Upper lobe of right lung (tissue), 1 donor: ENCODE measurements around the gene SEMA4G. TPM values are rescaled to one million over a fixed set of nuclear protein-coding genes. Genes with fewer than 3 reads are reported as not detected.
A peak's percentile ranks its signal among the peaks of the same experiment; 100 is the strongest.

ENCODE experiments used
- ATAC-seq: fragments of 200-7000 bp; cut with Tn5 transposase; one replicate; pipeline ENCODE4 v1.9.1; 2020; ENCODE audit warnings: mild to moderate bottlenecking, moderate library complexity
- DNase-seq: peaks from one replicate; pipeline ENCODE4 v3.0.0-alpha.2; 2020
- H3K27ac ChIP-seq: fragments of 200-600 bp; one replicate; pipeline ENCODE4 v1.8.0; 2022
- H3K27me3 ChIP-seq: fragments of 200-600 bp; one replicate; pipeline ENCODE4 v1.8.0; 2022; ENCODE audit warnings: mild to moderate bottlenecking
- H3K36me3 ChIP-seq: fragments of 200-600 bp; one replicate; pipeline ENCODE4 v1.8.0; 2022
- H3K4me1 ChIP-seq: fragments of 200-600 bp; one replicate; pipeline ENCODE4 v1.8.0; 2022
- H3K4me3 ChIP-seq: fragments of 200-600 bp; one replicate; pipeline ENCODE4 v1.8.0; 2022; ENCODE audit warnings: mild to moderate bottlenecking
- H3K9me3 ChIP-seq: fragments of 200-600 bp; one replicate; pipeline ENCODE4 v1.8.0; 2022
- CTCF ChIP-seq: fragments of 200-600 bp; IDR thresholded peaks from one replicate; pipeline ENCODE4 v1.8.0; 2022; ENCODE audit warnings: antibody characterized with exemption
- intact Hi-C: fragments of 100-400 bp; cut with DNase I; formaldehyde crosslinking; loops from one replicate; pipeline ENCODE4 v1.11.0; 2022
- total RNA-seq: library from RNA; stranded (reverse); fragmentation: NEBNext Ultra II Directional; extraction: Animal tissue kit (Norgen Biotek cat#: 25700); gene quantifications from one replicate; pipeline ENCODE4 v1.2.1, GENCODE V29; 2021
- donor health status: DM: no; HTN: yes; CAD: no; lungs with severe emphysema.

SEMA4G gene
- total RNA-seq, 1 donor from 2014 or later: 6.7 TPM

- Histone ChIP-seq H3K36me3 (peaks cover 40% of the 10 kb centered on the region), H3K4me1 (peaks cover 9% of the 10 kb centered on the region), H3K9me3 (no peaks in the 10 kb centered on the region), H3K4me3 (no peak overlapping the region), H3K27me3 (no peaks in the 10 kb centered on the region), H3K27ac (no peak overlapping the region)
- intact Hi-C loops: no loop called here
- DNase-seq (no peak), ATAC-seq (no peak)
- no peak for TF ChIP-seq CTCF
Observed at GRCh38 chr10:101007915-101008822, 38.9 kb downstream of the SEMA4G start.

GRCh38 chr10:101008823-101009423 lies 39.6 kb downstream of the SEMA4G start:
- DNase-seq (no peak), ATAC-seq (no peak)
- Histone ChIP-seq H3K4me3 (no peak overlapping the region), H3K4me1 (peaks cover 16% of the 10 kb centered on the region), H3K27me3 (no peaks in the 10 kb centered on the region), H3K27ac (no peak overlapping the region), H3K36me3 (peaks cover 32% of the 10 kb centered on the region), H3K9me3 (no peaks in the 10 kb centered on the region)
- no peak for TF ChIP-seq CTCF
- intact Hi-C loops: no loop called here

- peaks cover 20% of the 10 kb centered on the region for H3K36me3 ChIP-seq
- TF ChIP-seq CTCF: no peak
- intact Hi-C loops: no loop called here
- ATAC-seq (no peak), DNase-seq (no peak)
- H3K4me1 ChIP-seq: peaks cover 20% of the 10 kb centered on the region
- H3K4me3 ChIP-seq: no peak overlapping the region
- no peaks in the 10 kb centered on the region for H3K27me3 ChIP-seq
- no peak overlapping the region for H3K27ac ChIP-seq
- H3K9me3 ChIP-seq: no peaks in the 10 kb centered on the region
Observed at GRCh38 chr10:101010329-101010728, 41.0 kb downstream of the SEMA4G start.

- no peak overlapping the region for H3K27ac ChIP-seq
Observed at GRCh38 chr10:101011517-101012423, 42.5 kb downstream of the SEMA4G start.

More at GRCh38 chr10:101011517-101012423, 42.5 kb downstream of the SEMA4G start:
- no peak for DNase-seq
- peak; percentile 22 for TF ChIP-seq CTCF
- Histone ChIP-seq H3K4me3 (no peak overlapping the region), H3K27me3 (peaks cover under 1% of the 10 kb centered on the region), H3K36me3 (peaks cover 6% of the 10 kb centered on the region), H3K9me3 (no peaks in the 10 kb centered on the region), H3K4me1 (peaks cover 20% of the 10 kb centered on the region)
- no peak for ATAC-seq
- intact Hi-C loops: no loop called here
